T-helper 2 cell treated with Interferon-gamma antibody and Interleukin-4, amounts not matched to agents 100 ng/mL and 5 ng/mL, for 36 hours (primary cell): ENCODE results near the gene HEXB. TPM values are rescaled to one million over a fixed set of nuclear protein-coding genes. Genes with fewer than 3 reads are reported as not detected.

ENCODE experiments used
- intact Hi-C: fragments of 100-400 bp; cut with micrococcal nuclease; formaldehyde crosslinking; loops from one replicate; pipeline ENCODE4 v1.15.1; 2023
- total RNA-seq: library from RNA; stranded (reverse); gene quantifications from 2 replicates; pipeline ENCODE4 v1.2.3, GENCODE V29; 2022

HEXB gene
- 58.8 and 66.8 TPM in 2 replicates for total RNA-seq

- intact Hi-C loops: loop anchor here (1.0 to 10.0 kb wide), 6 partner anchors 82 to 1120 kb away; partner anchors contain the start of genes ANKRA2, GFM2, HMGCR and NSA2
Measured at GRCh38 chr5:74684900-74685851, at the start of gene HEXB. HEXB (plus strand) TSS chr5:74685233; CDS start chr5:74685261, 28 bp downstream.

GRCh38 chr5:74636149-74636548 is 48.9 kb upstream of the HEXB start:
- intact Hi-C loops: no loop called here

GRCh38 chr5:74636552-74636951 is 48.5 kb upstream of the HEXB start:
- intact Hi-C loops: no loop called here

GRCh38 chr5:74638544-74638969 is 46.5 kb upstream of the HEXB start:
- intact Hi-C loops: no loop called here

- intact Hi-C loops: no loop called here
Measured at GRCh38 chr5:74638970-74639806, 45.8 kb upstream of the HEXB start.

GRCh38 chr5:74639807-74640449 is 45.1 kb upstream of the HEXB start:
- intact Hi-C loops: loop anchor here (1.0 to 10.0 kb wide), 5 partner anchors 9 to 737 kb away; no protein-coding TSS in a partner anchor

- intact Hi-C loops: loop anchor here (1.0 to 10.0 kb wide), 5 partner anchors 9 to 738 kb away; no protein-coding TSS in a partner anchor
Measured at GRCh38 chr5:74640450-74640953, 44.5 kb upstream of the HEXB start, which contains the start of gene ENC1. ENC1 (minus strand) TSS chr5:74640728; CDS start chr5:74636485, 4,243 bp downstream.

- intact Hi-C loops: loop anchor here (1.0 to 10.0 kb wide), 5 partner anchors 10 to 738 kb away; no protein-coding TSS in a partner anchor
Measured at GRCh38 chr5:74640954-74641734, 43.9 kb upstream of the HEXB start.

- intact Hi-C loops: loop anchor here (2.0 to 10.0 kb wide), 4 partner anchors 63 to 739 kb away; no protein-coding TSS in a partner anchor
Measured at GRCh38 chr5:74641735-74642542, 43.1 kb upstream of the HEXB start.

GRCh38 chr5:74642543-74642863 is 42.5 kb upstream of the HEXB start:
- intact Hi-C loops: loop anchor here (10.0 kb wide), 2 partner anchors 138 to 248 kb away; no protein-coding TSS in a partner anchor

- intact Hi-C loops: loop anchor here (10.0 kb wide), 2 partner anchors 138 to 248 kb away; no protein-coding TSS in a partner anchor
Measured at GRCh38 chr5:74643111-74643562, 41.9 kb upstream of the HEXB start.

GRCh38 chr5:74647096-74647495 is 37.9 kb upstream of the HEXB start:
- intact Hi-C loops: loop anchor here (5.0 to 10.0 kb wide), 3 partner anchors 142 to 1055 kb away; no protein-coding TSS in a partner anchor

- intact Hi-C loops: loop anchor here (1.0 to 10.0 kb wide), 4 partner anchors 144 to 1057 kb away; no protein-coding TSS in a partner anchor
Measured at GRCh38 chr5:74648835-74649293, 36.2 kb upstream of the HEXB start.

- intact Hi-C loops: loop anchor here (1.0 to 10.0 kb wide), 4 partner anchors 145 to 1057 kb away; no protein-coding TSS in a partner anchor
Measured at GRCh38 chr5:74649421-74649973, 35.5 kb upstream of the HEXB start.

GRCh38 chr5:74651710-74652109 is 33.3 kb upstream of the HEXB start:
- intact Hi-C loops: no loop called here

GRCh38 chr5:74652576-74652975 is 32.5 kb upstream of the HEXB start:
- intact Hi-C loops: no loop called here

GRCh38 chr5:74653991-74654390 is 31.0 kb upstream of the HEXB start:
- intact Hi-C loops: no loop called here

GRCh38 chr5:74655206-74655605 is 29.8 kb upstream of the HEXB start:
- intact Hi-C loops: no loop called here
